SK-N-SH treated with all-trans-retinoic acid at 6 μM for 48 hours (cell line): ENCODE data around the gene CRYGB.

Experiments used
- ARNTL ChIP-seq: fragments of 450-650 bp; formaldehyde crosslinking; IDR thresholded peaks from 2 replicates; pipeline ENCODE4 v1.5.0; 2020; ENCODE audit warnings: low read depth, mild to moderate bottlenecking, moderate library complexity, borderline replicate concordance
- BACH2 ChIP-seq: fragments of 250-450 bp; sonication (Bioruptor Pico); IDR thresholded peaks from 2 replicates; pipeline ENCODE4 v1.9.0; 2021; ENCODE audit warnings: mild to moderate bottlenecking, borderline replicate concordance
- CREB5 ChIP-seq: fragments of 250-450 bp; sonication (Bioruptor Pico); IDR thresholded peaks from 2 replicates; pipeline ENCODE4 v1.5.1; 2020; ENCODE audit warnings: low read depth, mild to moderate bottlenecking, moderate library complexity
- ESRRG ChIP-seq: fragments of 250-450 bp; sonication (Bioruptor Pico); IDR thresholded peaks from 2 replicates; pipeline ENCODE4 v1.6.1; 2021; ENCODE audit warnings: mild to moderate bottlenecking
- GLIS3 ChIP-seq: fragments of 250-450 bp; sonication (Bioruptor Pico); IDR thresholded peaks from 2 replicates; pipeline ENCODE4 v1.5.0; 2020; ENCODE audit warnings: mild to moderate bottlenecking, moderate library complexity
- OSR1 ChIP-seq: fragments of 250-450 bp; sonication (Bioruptor Pico); IDR thresholded peaks from 2 replicates; pipeline ENCODE4 v1.8.0; 2022; ENCODE audit warnings: moderate library complexity, mild to moderate bottlenecking, inconsistent platforms
- PATZ1 ChIP-seq: fragments of 250-450 bp; sonication (Bioruptor Pico); IDR thresholded peaks from 2 replicates; pipeline ENCODE4 v1.8.0; 2020; ENCODE audit warnings: mild to moderate bottlenecking, moderate library complexity, borderline replicate concordance
- PPARA ChIP-seq: fragments of 250-450 bp; sonication (Bioruptor Pico); IDR thresholded peaks from 2 replicates; pipeline ENCODE4 v1.5.0; 2020; ENCODE audit warnings: mild to moderate bottlenecking, borderline replicate concordance
- RARB ChIP-seq: fragments of 250-450 bp; sonication (Bioruptor Pico); IDR thresholded peaks from 2 replicates; pipeline ENCODE4 v1.8.0; 2021; ENCODE audit warnings: mild to moderate bottlenecking, moderate library complexity
- TOX ChIP-seq: fragments of 250-450 bp; sonication (Bioruptor Pico); IDR thresholded peaks from 2 replicates; pipeline ENCODE4 v1.8.0; 2021; ENCODE audit warnings: mild to moderate bottlenecking, moderate library complexity, borderline replicate concordance
- ZC3H10 ChIP-seq: fragments of 250-450 bp; sonication (Bioruptor Pico); IDR thresholded peaks from 2 replicates; pipeline ENCODE4 v1.5.1; 2021; ENCODE audit warnings: mild to moderate bottlenecking, moderate library complexity
- ZNF70 ChIP-seq: fragments of 450-650 bp; formaldehyde crosslinking; IDR thresholded peaks from 2 replicates; pipeline ENCODE4 v1.5.0; 2020; ENCODE audit warnings: mild to moderate bottlenecking, moderate library complexity
- ZNF8 ChIP-seq: fragments of 450-650 bp; formaldehyde crosslinking; IDR thresholded peaks from 2 replicates; pipeline ENCODE4 v1.5.0; 2020; ENCODE audit warnings: mild to moderate bottlenecking, moderate library complexity

GRCh38 chr2:208139447-208139846 lies 6.5 kb downstream of the CRYGB start:
- no peak for TF ChIP-seq PATZ1
- no peak for TF ChIP-seq ZC3H10 (CRISPR knock-in tag)
- TF ChIP-seq PPARA, result no peak
- TF ChIP-seq TOX (CRISPR knock-in tag), result no peak
- no peak for TF ChIP-seq ZNF8 (CRISPR knock-in tag)
- no peak for TF ChIP-seq ARNTL
- TF ChIP-seq ESRRG (CRISPR knock-in tag), result no peak
- no peak for TF ChIP-seq ZNF70 (CRISPR knock-in tag)
- no peak for TF ChIP-seq GLIS3 (CRISPR knock-in tag)
- TF ChIP-seq CREB5 (CRISPR knock-in tag), result no peak
- TF ChIP-seq RARB (CRISPR knock-in tag), result no peak
- no peak for TF ChIP-seq BACH2 (CRISPR knock-in tag)
- TF ChIP-seq OSR1 (CRISPR knock-in tag), result no peak
